B cell (primary cell): Measurements from ENCODE around the gene ERN1. TPM values are rescaled to one million over a fixed set of nuclear protein-coding genes. Genes with fewer than 3 reads are reported as not detected.
A peak's percentile ranks its signal among the peaks of the same experiment; 100 is the strongest.
"Not testable (repeated sequence)": the region's sequence is repeated elsewhere in the genome, so short reads cannot be mapped to it uniquely, and the experiment has no call there.

ENCODE experiments used
- ATAC-seq: fragments of 200-7000 bp; cut with Tn5 transposase; one replicate; pipeline ENCODE4 v1.10.0; 2021; ENCODE audit warnings: low read depth, mild to moderate bottlenecking, moderate number of reproducible peaks, moderate library complexity
- CTCF ChIA-PET: fragments of 350-600 bp; sonication (Branson Sonifier 250); formaldehyde crosslinking; loops from one replicate; lab custom pipeline; 2021; ENCODE audit warnings: antibody characterized with exemption, inconsistent platforms; lab: Charles Lee
- POLR2A ChIA-PET: fragments of 350-600 bp; sonication (Branson Sonifier 250); formaldehyde crosslinking; loops from one replicate; lab custom pipeline; 2021; ENCODE audit warnings: antibody characterized with exemption; lab: Charles Lee
- DNase-seq: peaks from one replicate; pipeline ENCODE4 v3.0.0; 2013
- H2AFZ ChIP-seq: 2 replicates; pipeline ENCODE4 v1.6.1; 2012; ENCODE audit warnings: mild to moderate bottlenecking, low read depth, low read length; ENCODE audit not compliant: insufficient read depth, poor library complexity, severe bottlenecking
- H3K27ac ChIP-seq, 2 donors: 1 replicate in 1 of 2; 2 replicates in 1 of 2; pipeline ENCODE4 v1.5.1; 2012 to 2013; ENCODE audit warnings: low read length in 2 of 2, mild to moderate bottlenecking in 2 of 2, moderate library complexity in 1 of 2
- H3K27me3 ChIP-seq, 4 experiments: fragments of 200-600 bp in 1 of 4; sonication (generic) in 1 of 4; replicated peaks in 1 of 4; 1 replicate in 2 of 4; 2 replicates in 2 of 4; pipeline versions ENCODE4 v1.6.1 to v1.7.0; 2013 to 2016; ENCODE audit warnings: low read length in 3 of 4, mild to moderate bottlenecking in 2 of 4, mixed read lengths in 1 of 4, moderate library complexity in 1 of 4; ENCODE audit not compliant: insufficient read depth in 4 of 4, control insufficient read depth in 3 of 4; ENCODE audit errors: control extremely low read depth in 1 of 4
- H3K36me3 ChIP-seq, 2 experiments: replicated peaks in 1 of 2; 1 replicate in 1 of 2; 2 replicates in 1 of 2; pipeline versions ENCODE4 v1.6.1 to v1.7.1; 2013; ENCODE audit warnings: low read length in 1 of 2; ENCODE audit not compliant: insufficient read depth in 2 of 2, control insufficient read depth in 1 of 2; ENCODE audit errors: control extremely low read depth in 1 of 2, extremely low read depth in 1 of 2
- H3K4me1 ChIP-seq, 2 donors: fragments of 200-600 bp in 1 of 2; sonication (generic) in 1 of 2; 1 replicate in 1 of 2; 2 replicates in 1 of 2; pipeline versions ENCODE4 v1.5.1 to v1.6.1; 2013 to 2017; ENCODE audit warnings: low read length in 2 of 2; ENCODE audit not compliant: control insufficient read depth in 2 of 2, insufficient read depth in 2 of 2
- H3K4me2 ChIP-seq: replicated peaks from 2 replicates; pipeline ENCODE3; 2012; ENCODE audit warnings: mild to moderate bottlenecking, low read depth, low read length; ENCODE audit not compliant: poor library complexity, severe bottlenecking
- H3K4me3 ChIP-seq, 5 experiments: fragments of 200-600 bp in 1 of 5; sonication (generic) in 1 of 5; 1 replicate in 3 of 5; 2 replicates in 2 of 5; pipeline versions ENCODE4 v1.5.1 to v1.7.0; 2011 to 2016; ENCODE audit warnings: low read length in 4 of 5, mild to moderate bottlenecking in 4 of 5, low read depth in 2 of 5, control low read depth in 1 of 5, moderate library complexity in 1 of 5; ENCODE audit not compliant: insufficient read depth in 1 of 5; ENCODE audit errors: control extremely low read depth in 1 of 5, extremely low read depth in 1 of 5
- H3K79me2 ChIP-seq: fragments of 200-600 bp; sonication (generic); one replicate; pipeline ENCODE4 v1.6.0; 2016; ENCODE audit warnings: low read length; ENCODE audit not compliant: control insufficient read depth, insufficient read depth
- H3K9ac ChIP-seq: fragments of 200-600 bp; sonication (generic); 2 replicates; pipeline ENCODE4 v1.6.1; 2017; ENCODE audit warnings: mild to moderate bottlenecking, low read length, moderate library complexity
- H3K9me3 ChIP-seq, 3 donors: one replicate each; pipeline versions ENCODE4 v1.6.1 to v1.7.1; 2013; ENCODE audit warnings: low read length in 2 of 3; ENCODE audit not compliant: control insufficient read depth in 2 of 3, insufficient read depth in 1 of 3; ENCODE audit errors: control extremely low read depth in 1 of 3
- H4K20me1 ChIP-seq: 2 replicates; pipeline ENCODE4 v1.6.0; 2012; ENCODE audit warnings: mild to moderate bottlenecking, low read length; ENCODE audit not compliant: insufficient read depth, control insufficient read depth, poor library complexity, severe bottlenecking
- H3K27ac Mint-ChIP-seq: one replicate; pipeline ENCODE4 v1.8.0; 2021; ENCODE audit warnings: mixed read lengths
- H3K27me3 Mint-ChIP-seq: one replicate; pipeline ENCODE4 v1.8.0; 2021; ENCODE audit warnings: mixed read lengths
- H3K4me1 Mint-ChIP-seq: one replicate; pipeline ENCODE4 v1.8.0; 2021; ENCODE audit warnings: mixed read lengths
- H3K4me3 Mint-ChIP-seq: one replicate; pipeline ENCODE4 v1.8.0; 2021; ENCODE audit warnings: mixed read lengths
- H3K9me3 Mint-ChIP-seq: one replicate; pipeline ENCODE4 v1.8.0; 2022; ENCODE audit warnings: mixed read lengths; ENCODE audit not compliant: insufficient read depth
- CTCF ChIP-seq: fragments of 200-600 bp; IDR thresholded peaks from one replicate; pipeline ENCODE4 v1.8.0; 2022; ENCODE audit warnings: antibody characterized with exemption, mild to moderate bottlenecking
- EZH2 ChIP-seq: IDR thresholded peaks from 2 replicates; pipeline ENCODE4 v1.6.1; 2012; ENCODE audit warnings: borderline replicate concordance, low read depth, mild to moderate bottlenecking, moderate library complexity, low read length; ENCODE audit not compliant: insufficient read depth, poor library complexity, severe bottlenecking
- WGBS: methylation state at CpG from one replicate; pipeline ENCODE4 v1.1.5; 2013; ENCODE audit warnings: missing lambda C conversion rate; ENCODE audit not compliant: insufficient coverage; 5-methylcytosine and 5-hydroxymethylcytosine counted together
- intact Hi-C: fragments of 100-400 bp; cut with micrococcal nuclease; formaldehyde crosslinking; loops from one replicate; pipeline ENCODE4 v1.10.0; 2022
- polyA minus RNA-seq: library from RNA; depleted of rRNA, polyadenylated mRNA; stranded (reverse); fragments of >200 nt; gene quantifications from 2 replicates; pipeline ENCODE4 v1.2.3, GENCODE V29; 2012
- polyA plus RNA-seq: library from polyadenylated mRNA; depleted of rRNA; stranded (reverse); fragments of >200 nt; gene quantifications from 2 replicates; pipeline ENCODE4 v1.2.3, GENCODE V29; 2012
- total RNA-seq, 2 donors: library from RNA; stranded (reverse); fragments of 120-200 nt in 1 of 2; gene quantifications; 1 replicate in 1 of 2; 2 replicates in 1 of 2; pipeline versions ENCODE4 v1.2.3 to v1.2.4, GENCODE V29; 2013 to 2022

The ERN1 gene
- total RNA-seq (19.4 and 24.7 TPM in 2 replicates), polyA plus RNA-seq (7.0 and 8.8 TPM in 2 replicates), polyA minus RNA-seq (9.8 and 18.8 TPM in 2 replicates)
- total RNA-seq (2013) = 6.1 TPM

GRCh38 chr17:64129765-64130558 is at the start of gene ERN1:
TSS of gene ERN1 (minus strand) at chr17:64130144. CDS start at chr17:64130029, 115 bp downstream.
- Histone ChIP-seq H2AFZ (peak within 1 kb of the TSS; percentile 96), H3K27ac (peak within 1 kb of the TSS; percentile 72 to 76), H3K36me3 (no peaks in the 10 kb centered on the region), H3K9me3 (no peaks in the 10 kb centered on the region), H3K27me3 (no peaks in the 10 kb centered on the region), H3K4me3 (peak within 1 kb of the TSS; percentile 32 to 80 (median 66)), H4K20me1 (no peaks in the 10 kb centered on the region), H3K4me1 (peaks cover 13 to 23% of the 10 kb centered on the region in 2 donors), H3K9ac (peak within 1 kb of the TSS; percentile 81), H3K79me2 (peaks cover 24% of the 10 kb centered on the region), H3K4me2 (peak within 1 kb of the TSS; percentile 95)
- intact Hi-C loops = loop anchor here (1.0 to 5.0 kb wide), 8 partner anchors 15 to 303 kb away; partner anchors contain the start of genes FTSJ3, ICAM2, PSMC5 and TEX2
- H3K27ac Mint-ChIP-seq = peak within 1 kb of the TSS; percentile 89
- ATAC-seq (peak; percentile 87), DNase-seq (peak; percentile 92)
- TF ChIP-seq EZH2 (no peak), CTCF (no peak)
- ChIA-PET CTCF (interaction anchor here (0.7 to 16.3 kb wide), 11 partner anchors 16 to 295 kb away, joined by 3 to 655 read pairs (median 7); partner anchors contain the start of genes CSHL1 and ICAM2), POLR2A (interaction anchor here (0.7 to 3.7 kb wide), 6 partner anchors 11 to 208 kb away, joined by 3 to 22 read pairs (median 5); partner anchors contain the start of gene ICAM2)
- peak within 1 kb of the TSS; percentile 89 for H3K4me3 Mint-ChIP-seq
- H3K27me3 Mint-ChIP-seq = no peaks in the 10 kb centered on the region
- H3K4me1 Mint-ChIP-seq = peaks cover 21% of the 10 kb centered on the region
- WGBS = under 1% methylated on average over 98 of the region's 98 CpGs
- H3K9me3 Mint-ChIP-seq = no peaks in the 10 kb centered on the region

DNA sequence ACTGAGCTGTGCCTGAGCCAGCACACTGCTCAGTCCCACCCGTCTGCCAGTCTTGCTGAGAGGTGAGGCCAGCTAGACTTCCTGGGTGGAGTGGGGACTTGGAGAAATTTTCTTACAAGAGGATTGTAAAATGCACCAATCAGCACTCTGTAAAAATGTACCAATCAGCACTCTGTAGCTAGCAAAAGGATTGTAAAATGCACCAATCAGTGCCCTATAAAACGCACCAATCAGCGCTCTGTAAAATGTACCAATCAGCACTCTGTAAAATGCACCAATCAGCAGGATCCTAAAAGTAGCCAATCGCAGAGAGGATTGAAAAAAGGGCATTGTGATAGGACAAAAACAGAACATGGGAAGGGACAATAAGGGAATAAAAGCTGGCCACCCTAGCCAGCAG is 49.1 kb upstream of the ERN1 start:
- H3K9me3 ChIP-seq, H3K36me3 ChIP-seq, H3K9me3 Mint-ChIP-seq, DNase-seq, H3K4me3 ChIP-seq, H3K27me3 ChIP-seq, ATAC-seq, H3K27ac ChIP-seq, H2AFZ ChIP-seq, H3K27me3 Mint-ChIP-seq, H3K4me1 ChIP-seq, CTCF ChIA-PET, H3K4me3 Mint-ChIP-seq, H3K4me2 ChIP-seq, H3K9ac ChIP-seq, POLR2A ChIA-PET, H3K79me2 ChIP-seq, H4K20me1 ChIP-seq, H3K4me1 Mint-ChIP-seq, intact Hi-C loops, H3K27ac Mint-ChIP-seq: not testable (repeated sequence)
- WGBS = 100% methylated on average over 1 of the region's 4 CpGs
